ENCODE measurements around the gene GOLGB1. TPM values are rescaled to one million over a fixed set of nuclear protein-coding genes. Genes with fewer than 3 reads are reported as not detected.

GOLGB1 gene
- total RNA-seq, 4 donors from 2014 or later: 32.6 to 78.3 (median 54.9) TPM

DNA sequence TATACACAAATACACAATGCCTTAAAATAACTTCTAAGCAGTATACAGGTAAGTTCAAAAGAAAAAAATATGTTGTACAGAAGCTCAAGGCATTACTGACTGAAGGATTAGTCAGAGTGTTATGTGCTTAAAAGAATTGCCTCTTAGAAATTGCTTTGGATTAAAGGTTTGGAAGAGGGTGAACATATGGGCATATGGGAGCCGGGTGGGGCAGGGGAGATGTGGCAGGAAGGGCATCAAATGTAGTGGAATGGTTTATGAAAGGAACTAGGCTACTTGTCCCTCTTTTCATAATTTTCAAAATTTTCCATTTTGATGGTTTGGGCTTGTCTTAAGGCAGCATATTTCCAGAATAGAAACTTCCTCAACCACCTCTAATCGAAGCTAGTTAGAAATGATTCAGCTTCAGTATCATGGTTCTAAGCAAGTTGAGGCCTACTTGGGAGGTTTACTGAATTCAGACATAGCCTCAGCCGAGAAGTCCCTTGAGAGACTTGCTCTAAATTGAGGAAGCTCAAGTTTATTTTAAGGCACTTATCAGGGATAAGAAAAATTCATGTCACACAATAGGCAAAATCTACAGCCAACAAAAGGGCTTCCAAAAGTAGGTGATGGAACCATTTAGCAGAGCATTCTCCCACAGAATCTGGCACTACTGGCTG lies 10.1 kb upstream of the GOLGB1 start:
- no peaks in the 10 kb centered on the region for H3K36me3 ChIP-seq
- intact Hi-C loops (cut with DNase I; ENCODE audit: low total_unique reads): no loop called here
- H3K27ac ChIP-seq: no peak overlapping the region
- no peaks in the 10 kb centered on the region for H3K9me3 ChIP-seq
- H3K4me3 ChIP-seq: no peak overlapping the region
- H3K4me1 ChIP-seq: no peaks in the 10 kb centered on the region
- TF ChIP-seq CTCF (IDR thresholded peaks at IDR 0.05): no peak
- no peak for TF ChIP-seq POLR2A (IDR thresholded peaks at IDR 0.05)
- no peaks in the 10 kb centered on the region for H3K27me3 ChIP-seq
- no peak for DNase-seq

GRCh38 chr3:121758727-121759450 lies 9.3 kb upstream of the GOLGB1 start:
- intact Hi-C loops (cut with DNase I; ENCODE audit: low total_unique reads): no loop called here
- Histone ChIP-seq H3K36me3 (no peaks in the 10 kb centered on the region), H3K4me1 (no peaks in the 10 kb centered on the region), H3K4me3 (no peak overlapping the region), H3K9me3 (no peaks in the 10 kb centered on the region), H3K27ac (no peak overlapping the region), H3K27me3 (no peaks in the 10 kb centered on the region)
- TF ChIP-seq CTCF (IDR thresholded peaks at IDR 0.05) (no peak), POLR2A (IDR thresholded peaks at IDR 0.05) (no peak)
- DNase-seq: no peak

GRCh38 chr3:121757812-121758545 lies 8.4 kb upstream of the GOLGB1 start:
- H3K4me1 ChIP-seq: no peaks in the 10 kb centered on the region
- H3K36me3 ChIP-seq: no peaks in the 10 kb centered on the region
- intact Hi-C loops (cut with DNase I; ENCODE audit: low total_unique reads): no loop called here
- no peaks in the 10 kb centered on the region for H3K9me3 ChIP-seq
- no peaks in the 10 kb centered on the region for H3K27me3 ChIP-seq
- no peak overlapping the region for H3K27ac ChIP-seq
- DNase-seq: no peak
- H3K4me3 ChIP-seq: no peak overlapping the region
- no peak for TF ChIP-seq CTCF (IDR thresholded peaks at IDR 0.05)
- TF ChIP-seq POLR2A (IDR thresholded peaks at IDR 0.05): no peak

- Histone ChIP-seq H3K9me3 (no peaks in the 10 kb centered on the region), H3K4me3 (no peak overlapping the region), H3K4me1 (no peaks in the 10 kb centered on the region), H3K27ac (no peak overlapping the region), H3K27me3 (no peaks in the 10 kb centered on the region), H3K36me3 (no peaks in the 10 kb centered on the region)
- intact Hi-C loops (cut with DNase I; ENCODE audit: low total_unique reads): no loop called here
- no peak for DNase-seq
- TF ChIP-seq CTCF (IDR thresholded peaks at IDR 0.05): no peak
- TF ChIP-seq POLR2A (IDR thresholded peaks at IDR 0.05): no peak
Observed at GRCh38 chr3:121757087-121757811, 7.7 kb upstream of the GOLGB1 start.
